Endothelial cell of umbilical vein (primary cell): ENCODE measurements around the gene CDK5RAP2. TPM values are rescaled to one million over a fixed set of nuclear protein-coding genes. Genes with fewer than 3 reads are reported as not detected.

ENCODE experiments used
- BruUV-seq: library from RNA; stranded (reverse); fragments of 400-500 nt; replicated peaks from 2 replicates; lab custom pipeline; 2021; lab: Mats Ljungman, UMichigan
- CTCF ChIA-PET: fragments of 300-600, 350-600 bp; sonication (Branson Sonifier 250); formaldehyde crosslinking; loops from one replicate; lab custom pipeline; 2021; ENCODE audit warnings: antibody characterized with exemption, inconsistent platforms; lab: Charles Lee
- POLR2A ChIA-PET: fragments of 300-600, 350-600 bp; sonication (Branson Sonifier 250); formaldehyde crosslinking; loops from one replicate; lab custom pipeline; 2021; ENCODE audit warnings: antibody characterized with exemption, inconsistent platforms; lab: Charles Lee
- DNase-seq: peaks from one replicate; pipeline ENCODE4 v3.0.0-alpha.2; 2011; ENCODE audit warnings: low read depth, low spot score
- FAIRE-seq: peaks from 2 replicates; lab custom pipeline; 2011; peaks lifted over from hg19 to GRCh38; lab: Jason Lieb, UNC
- H2AFZ ChIP-seq: 2 replicates; pipeline ENCODE4 v1.6.0; 2012; ENCODE audit warnings: low read depth, low read length, control low read depth, inconsistent platforms
- H3K27ac ChIP-seq: 2 replicates; pipeline ENCODE4 v1.5.1; 2011; ENCODE audit warnings: low read depth, mild to moderate bottlenecking, control low read depth, low read length, moderate library complexity; ENCODE audit not compliant: insufficient read depth
- H3K27me3 ChIP-seq, 2 experiments: 2 replicates each; pipeline versions ENCODE4 v1.6.0 to v1.6.1; 2011; ENCODE audit warnings: low read length in 2 of 2, mixed read lengths in 1 of 2; ENCODE audit not compliant: control insufficient read depth in 2 of 2, insufficient read depth in 2 of 2
- H3K36me3 ChIP-seq, 2 experiments: 2 replicates in 1 of 2; 3 replicates in 1 of 2; pipeline ENCODE4 v1.5.1; 2011; ENCODE audit warnings: low read length in 2 of 2, mild to moderate bottlenecking in 1 of 2, moderate library complexity in 1 of 2; ENCODE audit not compliant: control insufficient read depth in 2 of 2, insufficient read depth in 2 of 2; ENCODE audit errors: extremely low read depth in 1 of 2
- H3K4me1 ChIP-seq: 3 replicates; pipeline ENCODE4 v1.5.1; 2011; ENCODE audit warnings: mild to moderate bottlenecking, low read length; ENCODE audit not compliant: control insufficient read depth, insufficient read depth; ENCODE audit errors: extremely low read depth
- H3K4me2 ChIP-seq: 2 replicates; pipeline ENCODE4 v1.6.1; 2011; ENCODE audit warnings: low read length, control low read depth, mixed read lengths; ENCODE audit not compliant: insufficient read depth
- H3K4me3 ChIP-seq, 3 experiments: fragments of 200-600 bp in 1 of 3; sonication (generic), shearing (Covaris generic) in 1 of 3; replicated peaks in 1 of 3; 2 replicates each; pipeline ENCODE4 v1.5.1; 2011 to 2016; ENCODE audit warnings: control low read depth in 3 of 3, low read length in 3 of 3, mild to moderate bottlenecking in 2 of 3, inconsistent platforms in 1 of 3, low read depth in 1 of 3, moderate library complexity in 1 of 3; ENCODE audit not compliant: insufficient read depth in 1 of 3
- H3K79me2 ChIP-seq: 2 replicates; pipeline ENCODE4 v1.6.0; 2012; ENCODE audit warnings: low read length, inconsistent platforms; ENCODE audit not compliant: control insufficient read depth, insufficient read depth
- H3K9ac ChIP-seq: replicated peaks from 2 replicates; pipeline ENCODE3; 2011; ENCODE audit warnings: low read length, control low read depth; ENCODE audit not compliant: insufficient read depth; ENCODE audit errors: extremely low read depth
- H3K9me1 ChIP-seq: replicated peaks from 3 replicates; pipeline ENCODE4 v1.6.0; 2011; ENCODE audit warnings: mild to moderate bottlenecking, low read length; ENCODE audit not compliant: control insufficient read depth, insufficient read depth; ENCODE audit errors: extremely low read depth
- H3K9me3 ChIP-seq: replicated peaks from 2 replicates; pipeline ENCODE4 v1.5.1; 2012; ENCODE audit warnings: low read length, inconsistent platforms; ENCODE audit not compliant: control insufficient read depth, insufficient read depth
- H4K20me1 ChIP-seq: replicated peaks from 2 replicates; pipeline ENCODE3; 2011; ENCODE audit warnings: mild to moderate bottlenecking, low read length; ENCODE audit not compliant: control insufficient read depth, insufficient read depth; ENCODE audit errors: extremely low read depth
- CTCF ChIP-seq, 2 donors: IDR thresholded peaks; 1 replicate in 1 of 2; 2 replicates in 1 of 2; pipeline ENCODE4 v1.5.1; 2011; ENCODE audit warnings: low read length in 2 of 2, mild to moderate bottlenecking in 2 of 2, moderate library complexity in 2 of 2, control low read depth in 1 of 2, inconsistent platforms in 1 of 2, low read depth in 1 of 2; ENCODE audit not compliant: insufficient read depth in 1 of 2; ENCODE audit errors: extremely low read depth in 1 of 2
- EZH2 ChIP-seq: IDR thresholded peaks from 2 replicates; pipeline ENCODE4 v1.6.1; 2012; ENCODE audit warnings: borderline replicate concordance, low read depth, mild to moderate bottlenecking, moderate library complexity, low read length, inconsistent platforms; ENCODE audit not compliant: severe bottlenecking
- FOS ChIP-seq: IDR thresholded peaks from 2 replicates; pipeline ENCODE4 v1.6.1; 2011; ENCODE audit warnings: mild to moderate bottlenecking, low read length, moderate library complexity, borderline replicate concordance; ENCODE audit not compliant: insufficient read depth
- GATA2 ChIP-seq: IDR thresholded peaks from 2 replicates; pipeline ENCODE4 v1.7.0; 2011; ENCODE audit warnings: low read depth, mild to moderate bottlenecking, moderate library complexity, mixed read lengths, low read length; ENCODE audit not compliant: insufficient read length, insufficient read depth
- JUN ChIP-seq: IDR thresholded peaks from 2 replicates; pipeline ENCODE4 v1.6.1; 2011; ENCODE audit warnings: borderline replicate concordance, low read depth; ENCODE audit not compliant: insufficient read length, insufficient read depth
- MYC ChIP-seq: IDR thresholded peaks from one replicate; pipeline ENCODE4 v1.6.1; 2011; ENCODE audit warnings: mild to moderate bottlenecking, low read depth, low read length
- POLR2A ChIP-seq: IDR thresholded peaks from 2 replicates; pipeline ENCODE4 v1.6.1; 2012; ENCODE audit warnings: low read depth, mild to moderate bottlenecking, control low read depth, low read length
- POLR2AphosphoS5 ChIP-seq: IDR thresholded peaks from 2 replicates; pipeline ENCODE4 v1.6.1; 2012; ENCODE audit warnings: low read depth, mild to moderate bottlenecking, control low read depth, low read length, moderate library complexity; ENCODE audit not compliant: insufficient read depth
- dilution Hi-C: fragments of 300-500 bp; cut with MboI; formaldehyde crosslinking; loops from one replicate; pipeline ENCODE4 v1.15.0; 2019; ENCODE audit warnings: low sequenced_read_pairs; ENCODE audit not compliant: extremely low pct_ligation_motif_present
- intact Hi-C: fragments of 100-400 bp; cut with micrococcal nuclease; formaldehyde crosslinking; loops from one replicate; pipeline ENCODE4 v1.10.0; 2022
- polyA plus RNA-seq, 4 experiments: library from polyadenylated mRNA; depleted of rRNA in 3 of 4; stranded (reverse) in 3 of 4; unstranded in 1 of 4; fragments of >200 nt; gene quantifications; 2 replicates each; pipeline versions ENCODE4 v1.2.1 to v1.2.3, GENCODE V29; 2011 to 2012; ENCODE audit warnings: missing spikeins in 1 of 4
- total RNA-seq: library from RNA; stranded (reverse); gene quantifications from 2 replicates; pipeline ENCODE4 v1.2.3, GENCODE V29; 2021
- TF ChIP-seq, protein P1 (sequence below): IDR thresholded peaks from 2 replicates; pipeline ENCODE4 v1.6.1; 2011; ENCODE audit not compliant: insufficient read depth, insufficient read length

CDK5RAP2 gene
- total and polyA plus RNA-seq, 2 donors (not counting 3 experiments of a cell fraction or from before 2014, with no cell fraction given), result 17.5 to 56.7 TPM

- no peaks in the 10 kb centered on the region for H3K9me1 ChIP-seq
- FAIRE-seq (no peak), DNase-seq (no peak)
- POLR2A ChIA-PET, result no interaction called here
- intact Hi-C loops, result no loop called here
- H3K79me2 ChIP-seq, result no peaks in the 10 kb centered on the region
- CTCF ChIA-PET, result interaction anchor here (2.0 kb wide), 1 partner anchor 35 kb away, joined by 6 read pairs; no protein-coding TSS in a partner anchor
- H3K36me3 ChIP-seq, result peaks cover 0 to 2% of the 10 kb centered on the region in 2 experiments
- dilution Hi-C loops, result no loop called here
- H3K27me3 ChIP-seq, result no peaks in the 10 kb centered on the region
- BruUV-seq, result no TSS peak
- no peaks in the 10 kb centered on the region for H3K9me3 ChIP-seq
- no peak overlapping the region for H3K9ac ChIP-seq
- H3K4me1 ChIP-seq, result peaks cover 5% of the 10 kb centered on the region
- H4K20me1 ChIP-seq, result no peaks in the 10 kb centered on the region
- no peak for TF ChIP-seq FOS
- no peak for TF ChIP-seq POLR2A
- TF ChIP-seq JUN, result no peak
- TF ChIP-seq, protein P1, sequence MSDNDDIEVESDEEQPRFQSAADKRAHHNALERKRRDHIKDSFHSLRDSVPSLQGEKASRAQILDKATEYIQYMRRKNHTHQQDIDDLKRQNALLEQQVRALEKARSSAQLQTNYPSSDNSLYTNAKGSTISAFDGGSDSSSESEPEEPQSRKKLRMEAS, result no peak
- no peak for TF ChIP-seq CTCF (IDR thresholded peaks at IDR 0.05; ENCODE audit: extremely low read depth in 1 of 2, insufficient read depth in 1 of 2, low read depth in 1 of 2, low read length in 2 of 2)
- TF ChIP-seq MYC, result no peak
- TF ChIP-seq POLR2AphosphoS5, result no peak
- TF ChIP-seq EZH2, result no peak
- no peak for TF ChIP-seq GATA2
- H2AFZ ChIP-seq, result no peak overlapping the region
- no peak overlapping the region for H3K4me3 ChIP-seq
- H3K4me2 ChIP-seq, result no peak overlapping the region
- no peak overlapping the region for H3K27ac ChIP-seq
Observed at GRCh38 chr9:120442308-120442995, 137.5 kb downstream of the CDK5RAP2 start.
